Stimulated activated CD4-positive, alpha-beta T cell treated with anti-CD3 and anti-CD28 coated beads, Interleukin-2, amount 100 ng/mL, for 4 hours (primary cell): ENCODE results near the gene C10orf53.
"Not testable (repeated sequence)": the region's sequence is repeated elsewhere in the genome, so short reads cannot be mapped to it uniquely, and the experiment has no call there.

ENCODE experiments used
- DNase-seq: peaks from one replicate; pipeline ENCODE4 v3.0.0-alpha.2; 2020; ENCODE audit warnings: low read depth

Gene C10orf53

DNA sequence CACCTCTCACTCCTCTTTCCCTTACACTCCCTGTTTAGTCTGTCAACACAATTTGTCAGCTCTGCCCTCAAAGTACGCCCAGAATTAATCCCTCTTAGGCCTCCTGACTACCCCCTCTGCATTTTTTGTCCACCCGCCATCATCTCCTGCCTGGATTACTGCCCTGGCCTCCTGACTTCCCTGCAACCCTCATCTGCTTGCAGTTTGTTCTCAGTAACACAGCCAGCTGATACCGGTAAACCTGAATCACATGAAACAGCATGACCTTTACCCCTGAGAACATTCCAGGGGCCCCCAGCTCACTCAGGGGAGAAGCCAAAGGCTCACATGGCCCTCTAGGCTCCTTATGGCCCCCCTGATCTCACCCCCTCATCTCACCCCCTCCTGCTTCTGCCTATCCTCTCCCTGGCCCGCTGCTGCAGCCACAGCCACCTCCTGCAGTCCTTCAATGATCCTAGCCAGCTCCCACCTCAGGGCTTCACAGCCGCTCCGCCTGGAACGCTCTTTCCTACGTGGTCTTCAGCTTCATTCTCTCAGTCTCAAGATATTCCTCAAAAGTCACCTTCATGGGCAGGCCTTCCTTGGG, 8.9 kb downstream of the C10orf53 start:
- no peak for DNase-seq

DNA sequence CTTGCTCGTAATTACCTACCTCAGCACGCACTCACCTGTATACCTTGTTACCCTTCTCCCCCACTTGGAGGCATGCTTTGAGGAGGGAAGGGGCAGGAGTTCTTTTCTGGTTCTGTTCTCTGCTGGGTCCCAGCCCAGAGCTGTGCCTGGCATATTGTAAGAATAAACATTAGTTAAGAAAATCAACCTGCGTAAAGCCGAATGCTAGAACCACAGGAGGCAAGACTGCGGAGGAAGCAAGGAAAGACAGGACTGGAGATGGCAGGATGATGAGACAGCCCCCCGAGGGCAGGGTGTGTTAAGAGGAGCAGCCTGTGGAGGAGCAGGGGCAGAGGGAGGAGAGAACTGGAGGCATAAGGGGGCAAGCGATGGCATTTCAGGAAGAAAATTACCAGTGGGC, 9.5 kb downstream of the C10orf53 start:
- no peak for DNase-seq

DNA sequence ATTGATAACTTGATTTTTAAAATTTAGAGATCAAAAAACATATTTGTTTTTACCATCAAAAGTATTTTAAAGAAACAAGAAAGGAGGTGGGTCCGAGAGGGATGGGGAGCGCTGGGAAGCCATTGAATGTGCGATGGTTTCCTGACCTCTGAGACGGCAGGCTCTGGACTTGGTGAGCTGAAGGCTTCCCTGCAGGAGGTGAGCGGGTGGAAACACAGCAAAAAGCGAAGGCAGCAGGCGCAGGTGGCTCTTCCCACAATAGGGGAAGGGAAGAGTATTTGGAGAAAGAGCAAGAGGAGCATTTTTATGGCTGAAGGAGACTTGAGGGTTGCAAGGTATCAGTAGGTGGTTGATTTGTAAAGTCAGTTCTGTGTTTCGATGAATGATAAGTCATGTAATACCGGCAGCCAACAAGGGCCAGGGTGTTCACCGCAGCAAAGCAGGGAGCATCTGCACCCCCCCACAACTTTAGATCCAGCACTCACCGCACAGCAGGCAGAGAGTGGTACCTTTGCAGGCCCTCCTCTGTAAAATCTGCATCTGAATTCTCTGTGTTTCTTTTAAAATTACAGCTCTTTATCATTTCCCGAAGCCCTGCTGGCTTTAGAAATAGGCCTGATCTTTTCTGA, 10.5 kb downstream of the C10orf53 start:
- DNase-seq: no peak

DNA sequence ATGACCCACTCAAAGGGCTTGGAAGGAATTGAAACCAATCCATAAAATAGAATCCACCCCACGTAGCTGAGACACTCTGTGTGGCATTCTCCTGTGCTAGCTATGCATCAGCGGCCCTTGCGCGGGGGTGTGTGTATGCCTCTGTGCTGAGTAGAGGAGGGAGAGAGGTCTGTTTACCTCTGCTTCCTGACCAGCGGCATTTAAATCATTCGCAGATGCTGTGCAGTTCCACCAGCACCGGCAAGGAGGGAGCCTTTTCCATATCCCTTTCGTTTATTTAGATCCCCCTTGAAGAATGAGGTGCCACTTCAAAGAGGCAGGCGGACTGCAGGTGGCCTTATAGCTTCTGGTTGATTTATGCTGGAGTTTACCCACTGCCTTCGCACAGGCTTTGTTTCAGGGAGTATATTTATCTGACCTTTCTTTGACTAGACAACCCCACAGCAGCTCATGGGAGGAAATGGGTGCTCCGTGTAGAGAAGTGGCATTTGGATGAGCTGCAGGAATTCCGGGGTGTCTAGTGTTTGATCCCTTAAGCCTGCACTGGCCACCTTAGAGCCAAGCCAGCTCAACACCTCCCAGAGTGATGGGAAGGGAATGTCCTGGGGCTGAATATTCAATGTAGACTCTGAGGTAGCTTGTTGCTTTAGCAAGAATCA, 11.4 kb downstream of the C10orf53 start:
- DNase-seq: no peak

DNA sequence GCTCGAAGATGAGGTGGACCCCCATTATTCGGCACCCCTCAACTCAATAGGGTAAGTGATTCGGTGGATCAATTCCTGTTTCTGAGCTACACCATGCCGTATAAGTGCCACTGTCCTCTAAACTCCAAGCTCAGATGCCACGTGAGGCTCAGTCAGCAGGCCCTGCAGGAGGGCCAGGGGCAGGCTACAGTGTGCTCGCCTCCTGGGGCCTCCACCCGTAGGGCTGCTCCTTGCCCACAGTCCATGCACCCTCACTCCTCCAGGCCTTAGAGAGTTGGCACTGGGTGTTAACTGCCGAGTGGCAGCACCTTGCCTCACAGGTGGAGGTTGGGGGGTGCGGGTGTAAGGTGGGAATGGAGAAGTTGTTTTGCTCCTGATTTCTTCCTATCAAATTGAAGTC, 12.1 kb downstream of the C10orf53 start:
- no peak for DNase-seq

DNA sequence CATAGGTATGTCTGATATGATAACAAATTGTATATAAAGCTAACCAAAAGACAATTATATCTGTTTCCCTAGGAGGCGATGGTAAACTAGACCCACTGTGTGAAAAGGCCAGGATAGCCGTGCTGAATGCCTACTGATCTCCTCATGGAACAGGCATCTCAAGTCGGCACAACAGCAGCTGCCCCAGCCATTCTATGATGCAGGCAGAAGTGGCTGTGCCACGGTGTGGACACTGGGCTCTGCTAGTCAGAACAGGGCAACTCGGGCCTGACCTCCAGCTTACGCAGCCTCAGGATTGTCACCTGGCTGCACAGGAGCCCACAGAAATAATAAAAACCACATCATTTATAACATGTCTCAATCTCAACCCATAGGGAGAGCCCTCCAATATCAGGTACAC, 15.0 kb downstream of the C10orf53 start:
- DNase-seq: no peak

DNA sequence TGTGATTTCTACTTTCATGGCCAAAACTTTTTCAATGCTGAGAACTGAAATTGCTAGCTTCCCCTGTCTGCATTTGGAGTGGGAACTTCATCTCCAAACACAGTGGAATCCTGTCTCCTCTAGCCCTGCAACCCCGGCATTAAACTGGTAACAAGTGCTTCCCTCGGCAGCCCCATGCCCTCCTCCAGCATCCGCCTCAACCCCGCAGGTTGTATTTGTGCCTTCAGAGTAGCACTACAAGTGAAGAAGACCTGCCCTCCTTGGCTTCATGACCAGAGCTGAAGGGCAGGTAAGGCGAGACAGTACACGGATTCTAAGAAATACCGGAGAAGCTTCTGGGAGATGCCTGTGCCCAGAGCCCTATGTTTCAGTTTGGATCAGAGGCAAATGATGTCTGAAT, 16.9 kb downstream of the C10orf53 start:
- DNase-seq: no peak

DNA sequence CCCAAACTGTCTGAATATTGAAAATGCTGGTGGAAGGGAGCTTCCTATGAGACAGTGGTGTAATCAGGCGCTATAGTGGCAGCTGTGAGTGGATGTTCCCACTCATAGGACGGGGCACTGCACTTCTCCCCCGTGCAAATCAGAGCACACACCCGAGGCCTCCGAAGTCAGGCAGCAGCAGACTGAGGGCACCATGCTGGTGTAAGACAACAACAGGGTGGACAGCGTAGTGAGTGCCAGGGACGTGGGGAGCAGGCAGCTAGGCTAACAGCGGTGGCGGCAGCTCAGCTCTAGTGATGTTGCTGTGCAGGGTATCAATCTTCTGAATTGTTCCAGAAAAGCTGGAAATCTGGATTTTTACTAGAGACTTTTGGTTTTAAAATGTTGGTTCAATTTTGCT, 19.2 kb downstream of the C10orf53 start:
- DNase-seq: no peak

DNA sequence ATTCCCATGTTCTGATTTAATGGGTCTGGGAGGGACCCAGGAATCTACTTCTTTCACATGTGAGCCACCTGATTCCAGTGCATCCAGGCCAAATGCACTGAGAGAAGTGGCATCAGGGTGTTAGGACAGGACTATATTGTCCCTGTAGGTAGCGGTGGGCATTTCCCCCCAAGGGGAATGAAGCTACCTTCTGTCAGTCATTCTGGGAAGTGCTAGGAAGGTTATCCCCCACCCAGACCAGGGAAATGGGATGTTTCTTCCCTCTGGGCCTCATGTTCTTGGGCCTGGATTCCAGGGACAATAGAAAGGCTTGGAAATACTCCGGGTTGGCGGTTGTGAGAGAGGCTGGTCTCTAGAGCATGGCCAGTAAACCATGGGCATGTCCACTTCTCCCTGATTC, 20.8 kb downstream of the C10orf53 start:
- no peak for DNase-seq

DNA sequence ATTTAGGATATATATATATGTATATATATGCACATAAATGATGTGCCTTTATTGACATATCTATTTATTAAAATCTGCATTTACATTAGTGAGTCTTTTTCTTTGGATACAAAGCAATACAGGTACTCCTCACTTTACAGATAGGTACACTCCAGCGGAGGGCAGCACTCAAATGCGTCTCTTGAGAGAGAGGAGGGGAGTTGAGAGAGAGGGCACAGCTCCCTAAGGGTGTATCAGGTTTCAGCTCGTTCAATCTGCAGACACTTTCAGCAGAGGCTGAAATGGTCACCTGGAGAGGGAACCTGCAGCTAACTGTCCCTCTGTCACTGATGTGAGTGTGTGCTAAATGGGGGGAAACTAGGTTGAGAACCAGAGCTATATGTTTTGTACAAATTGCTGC, 21.5 kb downstream of the C10orf53 start:
- DNase-seq: no peak

DNA sequence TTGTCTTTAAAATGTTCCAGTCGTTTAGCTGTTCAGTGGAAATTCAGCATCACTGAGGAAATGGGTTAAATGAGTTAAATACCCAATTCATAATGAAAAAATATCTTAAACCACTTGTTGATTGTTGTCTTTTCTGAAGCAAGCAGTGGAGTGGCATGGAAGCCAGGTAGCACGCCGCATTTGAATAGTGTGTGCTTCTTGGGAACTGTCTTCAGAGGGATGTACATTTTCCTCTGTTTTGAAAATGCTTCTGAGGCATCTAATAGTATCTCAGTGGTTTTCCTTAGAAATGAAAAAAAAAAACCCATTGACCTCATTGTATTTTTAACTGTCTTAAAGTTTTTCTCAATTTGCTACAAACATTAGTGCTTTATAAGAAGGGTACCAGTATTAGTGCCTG, 28.1 kb downstream of the C10orf53 start:
- no peak for DNase-seq

DNA sequence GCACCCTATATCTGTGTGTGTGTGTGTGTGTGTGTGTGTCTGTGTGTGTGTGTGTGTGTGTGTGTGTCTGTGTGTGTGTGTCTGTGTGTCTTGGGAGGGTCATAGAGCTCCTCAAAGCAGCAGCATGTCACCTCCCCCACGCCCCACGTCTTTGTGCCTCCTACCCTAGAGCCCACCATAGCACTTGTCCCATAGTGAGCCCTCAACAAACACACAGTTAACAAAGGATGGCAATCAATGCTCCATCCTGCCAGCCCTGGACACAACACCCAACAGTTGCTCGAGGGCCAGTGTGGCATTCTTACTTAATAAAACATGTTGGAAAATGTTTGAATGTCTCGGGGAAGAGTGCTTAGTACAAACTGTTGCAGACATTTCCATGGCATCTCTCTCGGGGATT, 30.5 kb downstream of the C10orf53 start:
- no peak for DNase-seq

DNA sequence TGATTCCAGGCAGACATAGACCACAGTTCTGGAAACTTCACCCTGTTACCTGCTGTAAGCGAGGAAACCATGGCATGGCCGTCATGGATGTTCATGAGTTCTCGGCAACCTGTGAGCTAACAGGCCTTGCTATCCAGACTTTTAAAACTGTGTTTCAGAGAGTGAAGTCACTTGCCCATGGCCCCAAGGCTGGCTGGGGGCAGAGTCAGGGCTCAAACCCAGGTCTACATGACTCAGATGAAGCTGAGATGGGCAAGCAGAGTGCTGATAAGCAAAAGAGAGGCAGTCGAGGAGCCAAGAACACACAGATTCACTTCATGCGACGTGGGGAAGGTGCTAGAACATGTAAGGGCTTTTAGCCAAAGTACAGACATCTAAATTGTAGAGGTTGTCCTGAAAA, 31.5 kb downstream of the C10orf53 start:
- DNase-seq: no peak

DNA sequence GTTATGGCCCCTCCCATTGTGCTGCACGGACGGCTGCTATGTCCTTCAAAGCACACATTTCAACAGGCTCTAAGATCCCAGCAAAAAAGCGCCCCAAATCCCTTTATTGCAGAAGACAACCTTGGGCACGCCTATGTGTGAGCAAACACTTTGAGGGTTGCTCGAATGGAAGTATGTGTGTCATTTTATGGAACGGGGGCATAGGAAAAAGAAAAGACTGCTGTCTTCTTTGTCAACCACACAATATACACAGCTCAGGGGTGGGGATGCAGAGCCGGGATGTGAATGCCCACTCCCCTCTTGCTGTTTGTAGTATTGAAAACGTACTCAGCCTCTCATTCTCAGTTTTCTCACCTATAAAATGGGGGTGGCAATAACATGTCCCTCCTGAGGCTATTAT, 32.0 kb downstream of the C10orf53 start:
- no peak for DNase-seq

DNA sequence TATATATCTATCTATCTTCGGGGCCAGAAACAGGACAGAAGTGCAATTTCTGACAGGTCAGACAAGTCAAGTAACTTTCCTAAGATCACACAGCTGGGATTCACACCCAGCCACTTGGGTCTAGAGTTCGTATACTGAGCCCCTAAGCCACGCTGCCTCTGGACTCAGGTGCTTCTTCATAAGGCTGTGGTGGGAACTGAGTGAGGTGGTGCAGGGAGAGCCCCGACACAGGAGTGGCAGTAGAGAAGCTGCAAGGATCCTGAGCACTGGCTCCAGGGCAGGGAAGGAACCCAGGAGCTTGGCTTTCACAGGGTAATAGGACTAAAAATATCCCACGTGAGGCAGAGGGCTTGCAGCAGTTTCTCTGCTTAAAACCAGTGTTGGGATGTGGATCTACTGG, 33.8 kb downstream of the C10orf53 start:
- DNase-seq: no peak

DNA sequence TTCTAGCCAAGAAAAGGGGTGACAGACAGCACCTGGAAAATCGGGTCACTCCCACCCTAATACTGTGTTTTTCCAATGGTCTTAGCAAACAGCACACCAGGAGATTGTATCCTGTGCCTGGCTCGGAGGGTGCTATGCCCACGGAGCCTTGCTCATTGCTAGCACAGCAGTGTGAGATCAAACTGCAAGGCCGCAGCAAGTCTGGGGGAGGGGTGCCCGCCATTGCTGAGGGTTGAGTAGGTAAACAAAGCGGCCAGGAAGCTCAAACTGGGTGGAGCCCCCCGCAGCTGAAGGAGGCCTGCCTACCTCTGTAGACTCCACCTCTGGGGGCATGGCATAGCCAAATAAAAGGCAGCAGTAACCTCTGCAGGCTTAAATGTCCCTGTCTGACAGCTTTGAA, 35.7 kb downstream of the C10orf53 start:
- DNase-seq: not testable (repeated sequence)

DNA sequence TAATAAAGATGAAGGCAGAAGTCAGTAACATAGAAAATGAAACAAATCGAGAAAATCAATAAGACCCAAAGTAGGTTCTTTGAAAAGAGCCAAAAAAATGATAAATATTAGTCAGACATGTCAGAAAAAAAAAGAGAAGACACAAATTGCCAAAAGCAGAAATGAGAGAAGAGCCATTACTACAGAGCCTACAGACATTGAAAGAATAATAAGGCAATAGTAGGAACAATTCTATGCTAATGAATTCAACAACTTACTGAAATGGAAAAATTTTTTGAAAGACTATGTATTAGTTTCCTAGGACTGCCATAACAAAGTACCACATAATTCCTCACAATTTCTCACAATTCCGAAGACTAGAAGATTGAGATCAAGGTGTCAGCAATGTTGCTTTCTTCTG, 47.1 kb downstream of the C10orf53 start:
- DNase-seq: no peak

DNA sequence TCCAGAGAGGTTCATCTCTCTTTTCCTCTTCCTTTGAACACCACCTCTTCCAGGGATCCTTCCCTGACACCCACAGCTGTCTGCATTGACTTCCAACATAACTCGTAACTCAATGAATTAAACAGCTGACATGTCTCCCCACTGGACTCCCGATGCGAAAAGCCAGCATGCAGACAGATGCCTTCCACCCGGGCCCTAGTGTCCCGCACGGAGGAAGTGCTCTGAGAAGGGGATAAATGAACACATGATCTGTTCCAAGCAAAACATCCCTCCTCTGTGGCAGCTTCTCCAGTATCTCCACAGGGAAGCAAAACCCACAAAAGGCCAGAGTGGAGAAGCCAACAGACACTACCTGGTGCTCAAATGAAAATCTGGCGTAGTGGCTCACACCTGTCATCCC, 54.4 kb downstream of the C10orf53 start:
- no peak for DNase-seq

DNA sequence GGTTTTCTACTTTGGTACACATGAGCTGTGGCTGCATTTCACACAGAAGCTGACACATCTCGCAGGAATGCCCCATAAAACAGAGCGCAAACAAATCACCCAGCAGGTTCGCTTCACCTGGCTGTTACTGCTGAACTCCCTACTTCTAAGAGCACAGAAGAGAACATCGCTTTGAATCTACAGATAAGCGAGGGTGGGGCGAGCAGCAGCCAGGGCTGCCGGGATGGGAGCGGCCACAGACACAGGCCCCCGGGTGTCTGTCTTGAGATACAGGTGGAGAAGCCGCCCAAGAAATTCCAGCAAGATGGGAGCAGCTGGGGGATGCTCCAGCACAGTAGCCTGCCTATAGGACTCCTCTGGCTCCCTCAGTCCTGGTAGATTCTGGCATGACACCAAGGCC, 55.2 kb downstream of the C10orf53 start:
- no peak for DNase-seq

DNA sequence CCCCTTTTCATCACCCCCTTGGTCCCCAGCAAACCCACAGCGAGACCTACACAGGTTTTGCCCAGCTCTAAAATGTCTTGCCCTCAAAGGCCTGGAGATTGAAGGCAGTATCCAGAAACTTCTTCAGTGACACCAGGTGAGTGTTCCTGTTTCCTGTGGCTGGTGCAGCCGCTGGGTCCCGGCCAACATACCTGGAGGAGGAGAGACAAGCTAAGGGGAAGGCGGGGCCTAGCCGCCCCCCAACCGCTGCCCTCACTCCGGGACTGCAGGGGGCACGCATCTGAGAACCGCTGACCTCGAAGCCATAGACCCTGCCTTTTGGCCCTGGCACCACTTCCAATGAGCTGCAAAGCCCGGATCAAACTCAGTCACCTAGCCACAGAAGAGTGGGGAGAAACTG, 55.7 kb downstream of the C10orf53 start:
- DNase-seq: no peak

DNA sequence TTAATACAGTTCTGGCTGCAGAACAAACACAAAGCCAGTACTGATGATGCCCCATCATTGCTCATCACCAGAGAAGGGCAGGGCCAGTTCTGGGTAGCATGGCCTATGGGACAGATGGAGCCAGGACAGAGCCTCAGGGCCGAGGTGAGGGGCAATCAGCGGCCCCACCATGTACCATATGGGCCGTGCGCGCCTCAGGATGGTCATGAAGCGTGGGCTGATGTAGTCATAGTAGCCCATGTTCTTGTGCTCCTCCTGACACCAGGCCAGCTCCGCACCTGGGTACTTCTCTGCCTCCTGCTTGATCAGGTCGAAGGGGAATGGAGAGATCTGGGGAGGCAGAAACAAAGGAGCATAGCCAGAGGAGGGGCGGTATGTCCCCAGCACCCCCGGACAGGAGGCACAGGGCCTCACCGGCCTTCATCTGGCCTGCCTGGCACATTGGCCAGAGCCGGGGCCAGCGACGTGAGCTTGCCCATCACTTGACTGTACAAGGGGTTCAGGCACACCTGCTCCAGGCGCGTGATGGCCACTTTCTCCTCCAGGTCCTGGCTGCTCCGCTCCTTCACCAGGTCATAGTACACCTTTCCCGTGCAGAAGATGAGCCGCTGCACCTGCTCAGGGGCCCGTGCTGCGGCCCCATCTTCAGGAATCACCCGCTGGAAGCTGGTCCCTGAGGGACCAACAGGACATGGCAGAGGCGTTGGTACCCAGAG, 56.6 kb downstream of the C10orf53 start:
- no peak for DNase-seq

DNA sequence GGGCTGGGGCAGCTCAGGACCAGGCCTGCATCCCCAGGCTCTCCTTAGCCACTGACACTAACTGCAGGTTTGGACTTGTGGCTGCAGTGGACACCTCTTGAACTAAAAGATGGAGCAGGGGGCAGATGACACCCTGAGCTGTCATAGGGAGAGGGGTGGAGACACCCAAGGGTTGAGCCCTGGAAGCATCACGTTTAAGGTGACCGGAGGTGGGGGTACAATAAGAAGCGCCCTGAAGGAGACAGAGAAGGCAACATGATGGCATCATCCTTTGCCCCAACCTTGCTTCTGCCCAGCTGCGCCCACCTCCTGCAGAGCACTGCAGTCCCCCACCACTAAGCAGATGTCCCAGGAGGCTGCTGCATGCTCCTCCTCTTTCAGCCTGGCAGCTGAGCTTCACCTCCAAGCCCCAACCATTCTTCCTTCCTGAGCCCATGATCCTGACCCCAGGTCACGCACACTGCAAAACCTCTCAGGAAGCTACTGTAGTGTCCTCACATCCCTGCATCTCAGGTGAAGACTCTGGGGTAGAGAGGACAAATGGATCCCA, 57.2 kb downstream of the C10orf53 start:
- no peak for DNase-seq
